GM12875 (cell line): ENCODE measurements around the gene SNRNP70.
"Not testable (repeated sequence)": the region's sequence is repeated elsewhere in the genome, so short reads cannot be mapped to it uniquely, and the experiment has no call there.

Experiments
- H3K4me3 ChIP-seq: one replicate; pipeline ENCODE4 v1.5.1; 2011; ENCODE audit warnings: low read depth, low read length, control low read depth
- CTCF ChIP-seq: IDR thresholded peaks from 2 replicates; pipeline ENCODE4 v1.5.1; 2011; ENCODE audit warnings: low read depth, mild to moderate bottlenecking, control low read depth, inconsistent platforms, low read length, moderate library complexity, borderline replicate concordance; ENCODE audit not compliant: insufficient read depth

SNRNP70 gene

GRCh38 chr19:49142866-49143335 is 57.6 kb downstream of the SNRNP70 start:
- TF ChIP-seq CTCF, result no peak
- H3K4me3 ChIP-seq, result no peak overlapping the region

- H3K4me3 ChIP-seq, result no peak overlapping the region
- TF ChIP-seq CTCF, result peak; percentile 93
These were observed 60.5 kb downstream of the SNRNP70 start for GRCh38 chr19:49145573-49146407.

GRCh38 chr19:49146408-49146770 is 61.1 kb downstream of the SNRNP70 start:
- not testable (repeated sequence) for H3K4me3 ChIP-seq

GRCh38 chr19:49148044-49148682 is 62.9 kb downstream of the SNRNP70 start:
- TF ChIP-seq CTCF, result no peak
- no peak overlapping the region for H3K4me3 ChIP-seq

GRCh38 chr19:49148784-49149651 is 63.8 kb downstream of the SNRNP70 start:
- no peak overlapping the region for H3K4me3 ChIP-seq
- no peak for TF ChIP-seq CTCF

- no peak for TF ChIP-seq CTCF
- H3K4me3 ChIP-seq, result peak overlapping the region; percentile 26
These were observed 64.4 kb downstream of the SNRNP70 start for GRCh38 chr19:49149652-49150105.
